ELR (cell line): Measurements from ENCODE around the gene PRPS1L1.
A peak's percentile ranks its signal among the peaks of the same experiment; 100 is the strongest.

Experiments used
- DNase-seq: peaks from one replicate; pipeline ENCODE4 v3.0.0-alpha.2; 2015; ENCODE audit warnings: low read depth

The PRPS1L1 gene

DNA sequence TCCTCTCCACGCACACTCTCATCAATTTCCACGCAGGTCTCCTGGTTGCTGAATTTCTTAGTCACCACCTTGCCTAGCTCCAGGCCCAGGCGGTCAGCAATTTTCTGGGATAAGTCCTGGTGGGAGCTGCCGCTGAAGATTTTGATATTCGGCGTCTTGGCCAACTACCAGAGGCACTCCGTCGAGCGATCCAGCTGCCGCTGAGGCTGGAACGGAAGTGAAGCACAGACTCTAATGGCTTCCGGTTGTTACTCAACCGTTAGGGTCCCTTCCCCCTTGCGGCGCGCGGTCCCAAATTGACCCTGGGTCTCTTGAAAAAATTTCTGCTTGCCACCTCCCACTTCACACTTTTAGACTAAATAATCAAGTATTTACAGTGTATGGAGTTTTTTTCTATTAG, at the start of gene PRPS1L1:
Gene PRPS1L1 (minus strand): TSS at position 219 of the 400 bp plus-strand sequence.
- no peak for DNase-seq

- no peak for DNase-seq
These were observed 48.8 kb upstream of the PRPS1L1 start for GRCh38 chr7:18076461-18076860.

- DNase-seq, result no peak
These were observed 41.1 kb upstream of the PRPS1L1 start for GRCh38 chr7:18068745-18069144.

DNA sequence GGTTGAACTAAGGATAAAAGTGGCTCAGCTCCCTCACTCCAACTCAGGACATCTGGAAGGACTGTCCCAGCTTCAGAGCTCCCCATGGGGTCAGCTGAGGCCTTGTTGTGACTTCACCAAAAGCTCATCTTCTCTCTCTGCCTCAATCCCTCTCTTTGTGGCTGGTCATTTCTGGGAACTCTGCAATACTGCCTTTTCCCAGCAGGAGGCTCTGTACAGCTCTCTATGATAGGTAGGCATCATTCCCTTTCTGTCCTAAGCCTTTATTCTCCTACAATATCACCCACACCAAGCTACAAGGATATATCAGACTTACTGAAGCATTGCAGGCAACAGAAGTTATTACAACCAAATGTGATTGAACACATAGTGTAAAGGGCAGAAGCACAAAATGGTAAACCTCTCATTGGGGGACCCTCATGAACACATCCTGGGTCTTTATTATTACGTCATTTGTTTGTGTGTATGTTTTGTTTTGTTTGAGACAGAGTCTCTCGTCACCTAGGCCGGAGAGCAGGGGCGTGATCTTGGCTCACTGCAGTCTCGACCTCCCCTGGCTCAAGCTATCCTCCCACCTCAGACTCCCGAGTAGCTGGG, 36.7 kb upstream of the PRPS1L1 start:
- DNase-seq, result peak; percentile 38

DNA sequence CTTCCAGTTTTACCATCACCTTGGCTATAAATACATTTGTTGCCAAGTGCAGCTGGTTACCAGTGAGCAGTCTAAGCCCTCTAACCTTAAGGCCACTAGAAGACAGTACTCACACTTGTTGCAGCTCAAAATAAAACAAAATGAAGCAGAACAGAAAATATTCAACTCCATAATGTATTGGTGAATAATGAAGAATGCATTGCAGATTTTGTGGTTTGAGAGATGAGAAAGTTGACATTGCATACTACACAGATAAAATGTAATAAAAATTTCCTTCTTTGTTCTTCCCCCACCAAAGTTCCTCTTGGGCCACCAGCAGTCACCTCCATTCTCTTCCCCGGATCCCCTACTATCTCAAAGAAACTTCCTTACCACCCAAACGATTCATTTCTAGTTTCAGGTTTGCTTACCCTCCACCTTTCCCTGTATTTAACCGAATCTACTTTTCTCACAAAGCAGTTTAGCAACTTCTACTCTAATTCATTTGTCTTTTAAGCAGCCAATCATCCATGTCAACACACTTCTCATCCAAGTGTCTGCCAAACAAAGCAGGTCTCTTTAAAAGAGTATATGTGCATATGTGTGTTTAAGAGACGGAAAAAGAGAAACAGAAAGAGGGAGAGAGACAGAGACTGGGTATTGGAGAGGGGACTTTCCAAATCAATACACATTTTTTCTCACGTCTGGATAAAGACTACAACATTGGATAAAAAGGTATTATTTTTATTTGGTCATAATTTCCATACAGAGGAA, 35.7 kb upstream of the PRPS1L1 start:
- DNase-seq, result no peak

DNA sequence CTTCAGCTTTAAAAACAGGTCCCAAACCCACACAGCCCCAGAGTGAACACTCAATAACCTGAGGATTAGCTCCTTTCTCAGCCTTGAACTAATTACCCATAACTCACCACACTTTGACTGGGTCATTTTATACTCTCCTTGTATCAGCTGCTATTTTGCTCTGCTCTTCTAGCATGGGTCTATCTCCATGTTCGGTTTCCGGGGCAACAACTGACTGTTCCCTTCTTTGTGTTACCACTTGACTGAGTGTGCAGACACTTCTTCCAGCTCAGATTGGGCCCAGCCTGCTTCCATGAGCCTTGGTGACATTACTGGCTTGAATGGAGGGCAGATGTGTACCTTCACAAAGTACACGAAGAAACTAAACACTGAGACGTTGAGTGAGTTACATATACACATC, 31.5 kb upstream of the PRPS1L1 start:
- DNase-seq, result no peak

GRCh38 chr7:18053941-18054340, 26.3 kb upstream of the PRPS1L1 start:
- no peak for DNase-seq

DNA sequence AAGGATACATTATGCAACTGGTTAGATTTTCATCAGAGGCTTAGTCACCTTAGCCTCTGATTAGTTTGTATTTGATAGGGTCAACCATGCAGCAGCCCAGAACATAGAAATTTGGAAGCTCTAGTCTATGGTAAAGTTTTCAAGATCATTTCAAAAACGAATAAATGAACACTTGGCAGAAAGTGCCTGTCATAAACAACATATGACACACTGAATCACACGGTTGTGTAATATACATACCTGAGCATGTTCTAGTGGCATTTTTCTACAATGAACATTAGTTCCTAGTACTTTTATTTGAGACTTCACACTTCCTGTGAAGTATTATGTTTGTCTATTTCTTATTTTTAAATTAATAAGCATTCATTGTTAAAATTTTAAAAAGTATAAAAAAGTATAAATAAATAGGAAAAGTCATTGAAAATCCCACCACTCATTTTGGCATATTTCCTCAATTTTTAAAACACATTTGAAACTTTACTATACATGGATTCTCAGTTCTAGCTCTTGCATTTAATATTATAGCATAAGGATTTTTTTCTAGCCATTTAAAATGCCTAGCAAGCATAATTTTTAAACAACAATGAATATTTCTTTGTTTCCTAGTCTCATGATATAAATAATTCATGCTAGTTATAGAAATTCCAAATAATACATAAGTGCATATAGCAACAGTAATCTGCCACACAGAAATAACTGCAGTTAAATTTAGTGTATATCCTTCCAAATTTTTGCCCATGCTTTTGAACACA, 25.7 kb upstream of the PRPS1L1 start:
- DNase-seq, result peak; percentile 4

GRCh38 chr7:18049262-18049661, 21.6 kb upstream of the PRPS1L1 start:
- no peak for DNase-seq

- DNase-seq, result no peak
These were observed 19.0 kb upstream of the PRPS1L1 start for GRCh38 chr7:18046601-18047000.

DNA sequence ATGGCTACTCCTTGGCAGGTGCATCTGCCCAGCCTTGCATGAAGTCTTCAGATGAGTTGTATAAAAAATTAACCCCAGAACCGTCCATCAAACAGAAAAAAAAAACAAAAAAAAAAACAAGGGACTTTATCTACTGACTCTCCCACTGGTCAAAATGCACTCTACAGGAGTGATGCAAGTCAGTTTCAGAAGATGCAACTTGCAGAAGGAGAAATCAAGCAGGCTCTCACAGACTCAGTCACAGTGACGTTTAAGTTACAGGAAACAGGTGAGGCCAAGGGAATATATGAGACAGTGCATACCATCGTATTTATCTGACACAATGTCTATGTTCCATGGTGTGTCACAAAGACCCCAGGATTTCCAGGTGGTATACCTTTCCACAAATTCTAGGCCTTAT, 17.5 kb upstream of the PRPS1L1 start:
- no peak for DNase-seq

- peak; percentile 3 for DNase-seq
These were observed 13.5 kb upstream of the PRPS1L1 start for GRCh38 chr7:18041191-18041590.

DNA sequence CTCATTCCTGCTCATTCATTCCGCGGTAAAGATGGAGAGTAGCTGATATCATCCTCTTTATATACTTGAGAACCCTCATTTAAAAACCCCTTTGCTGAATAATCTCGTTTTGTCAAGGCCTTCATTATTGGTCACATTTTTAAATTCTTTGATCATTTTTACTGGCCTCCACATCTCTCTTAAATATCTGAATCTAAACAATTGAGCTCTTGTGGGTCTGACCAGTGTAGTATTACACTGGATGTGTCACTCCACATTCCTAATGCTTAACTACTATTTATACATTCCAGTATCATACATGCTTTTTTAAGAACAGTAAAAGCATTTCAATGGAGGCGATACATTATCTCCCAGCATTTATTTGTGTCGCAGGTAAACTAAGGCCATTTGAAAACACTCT, 12.6 kb upstream of the PRPS1L1 start:
- DNase-seq, result peak; percentile 83

- DNase-seq, result peak; percentile 6
These were observed 10.7 kb upstream of the PRPS1L1 start for GRCh38 chr7:18038382-18038781.

- DNase-seq, result no peak
These were observed 10.0 kb upstream of the PRPS1L1 start for GRCh38 chr7:18037609-18038008.

DNA sequence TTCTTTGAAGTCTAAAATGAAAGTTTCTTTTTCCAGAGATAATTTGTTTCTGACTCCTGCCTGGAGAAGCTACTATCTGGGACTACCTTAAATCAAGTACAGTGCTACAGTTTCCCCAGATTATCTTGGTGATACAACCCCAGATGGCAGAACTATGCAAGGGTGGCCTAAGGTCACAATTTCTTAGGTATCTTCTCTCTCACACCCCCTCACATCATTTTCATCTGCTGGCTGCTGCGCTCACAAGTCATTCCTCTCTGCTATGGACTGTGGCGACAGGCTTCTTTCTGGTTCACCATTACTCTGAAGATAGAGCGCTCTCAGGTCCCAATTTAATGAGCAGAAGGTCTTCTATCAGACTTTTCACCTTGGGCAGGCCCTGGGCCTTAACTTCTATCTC, 9.1 kb upstream of the PRPS1L1 start:
- no peak for DNase-seq

GRCh38 chr7:18030758-18031157, 3.1 kb upstream of the PRPS1L1 start:
- no peak for DNase-seq

GRCh38 chr7:18020138-18020715, 7.4 kb downstream of the PRPS1L1 start:
- DNase-seq, result peak; percentile 48

DNA sequence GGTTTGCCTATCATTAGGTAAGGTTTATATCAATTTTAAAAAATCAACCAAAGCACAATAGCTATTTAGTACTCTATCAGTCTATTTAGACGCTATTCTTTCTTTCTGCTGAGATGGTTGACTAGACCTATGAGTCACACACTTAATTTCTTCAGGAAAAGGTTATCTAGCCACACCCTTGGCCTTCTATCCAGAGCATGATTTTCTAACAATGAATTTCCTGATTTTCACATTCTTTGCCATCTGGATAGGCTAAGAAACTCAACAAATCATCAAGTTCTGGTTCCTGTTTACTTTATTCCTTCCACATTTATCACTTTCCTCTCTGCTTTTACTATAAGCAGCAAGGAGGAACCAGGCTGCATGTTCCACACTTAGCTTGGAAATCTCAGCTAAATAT, 8.1 kb downstream of the PRPS1L1 start:
- DNase-seq, result peak; percentile 86

- no peak for DNase-seq
These were observed 9.1 kb downstream of the PRPS1L1 start for GRCh38 chr7:18018296-18019215.

- no peak for DNase-seq
These were observed 10.8 kb downstream of the PRPS1L1 start for GRCh38 chr7:18016547-18017444.
